Activated T-cell treated with anti-CD3 and anti-CD28 coated beads, Interleukin-2, amount 50 U/mL, for 72 hours (primary cell): ENCODE measurements around the gene RAET1E. TPM values are rescaled to one million over a fixed set of nuclear protein-coding genes. Genes with fewer than 3 reads are reported as not detected.
"Not testable (repeated sequence)": the region's sequence is repeated elsewhere in the genome, so short reads cannot be mapped to it uniquely, and the experiment has no call there.

Source experiments
- ATAC-seq, 2 donors: fragments of 150-1000 bp; cut with Tn5 transposase; replicated peaks in 1 of 2; 2 replicates each; pipeline ENCODE4 v1.10.0; 2021; ENCODE audit warnings: moderate library complexity in 2 of 2, mild to moderate bottlenecking in 1 of 2
- DNase-seq, 2 donors: peaks; one replicate each; pipeline ENCODE4 v3.0.0; 2021 to 2022; ENCODE audit warnings: mixed read lengths in 1 of 2
- H3K27ac Mint-ChIP-seq: one replicate; pipeline ENCODE4 v1.8.0; 2022; ENCODE audit warnings: mild to moderate bottlenecking, moderate library complexity, mixed read lengths
- H3K27me3 Mint-ChIP-seq: one replicate; pipeline ENCODE4 v1.8.0; 2022; ENCODE audit warnings: low read depth, mixed read lengths
- H3K36me3 Mint-ChIP-seq, 2 donors: one replicate each; pipeline ENCODE4 v1.8.0; 2022; ENCODE audit warnings: mixed read lengths in 2 of 2, mild to moderate bottlenecking in 1 of 2; ENCODE audit not compliant: insufficient read depth in 2 of 2
- H3K4me1 Mint-ChIP-seq: one replicate; pipeline ENCODE4 v1.8.0; 2022; ENCODE audit warnings: low read depth, mixed read lengths
- H3K4me3 Mint-ChIP-seq, 2 donors: one replicate each; pipeline ENCODE4 v1.8.0; 2022; ENCODE audit warnings: mild to moderate bottlenecking in 2 of 2, mixed read lengths in 2 of 2, moderate library complexity in 2 of 2
- H3K9me3 Mint-ChIP-seq, 2 donors: one replicate each; pipeline ENCODE4 v1.8.0; 2022; ENCODE audit warnings: mixed read lengths in 2 of 2
- total RNA-seq, 2 donors: library from RNA; stranded (reverse); gene quantifications; one replicate each; pipeline ENCODE4 v1.2.3, GENCODE V29; 2022

Gene RAET1E
- total RNA-seq, 2 donors from 2014 or later = not detected

DNA sequence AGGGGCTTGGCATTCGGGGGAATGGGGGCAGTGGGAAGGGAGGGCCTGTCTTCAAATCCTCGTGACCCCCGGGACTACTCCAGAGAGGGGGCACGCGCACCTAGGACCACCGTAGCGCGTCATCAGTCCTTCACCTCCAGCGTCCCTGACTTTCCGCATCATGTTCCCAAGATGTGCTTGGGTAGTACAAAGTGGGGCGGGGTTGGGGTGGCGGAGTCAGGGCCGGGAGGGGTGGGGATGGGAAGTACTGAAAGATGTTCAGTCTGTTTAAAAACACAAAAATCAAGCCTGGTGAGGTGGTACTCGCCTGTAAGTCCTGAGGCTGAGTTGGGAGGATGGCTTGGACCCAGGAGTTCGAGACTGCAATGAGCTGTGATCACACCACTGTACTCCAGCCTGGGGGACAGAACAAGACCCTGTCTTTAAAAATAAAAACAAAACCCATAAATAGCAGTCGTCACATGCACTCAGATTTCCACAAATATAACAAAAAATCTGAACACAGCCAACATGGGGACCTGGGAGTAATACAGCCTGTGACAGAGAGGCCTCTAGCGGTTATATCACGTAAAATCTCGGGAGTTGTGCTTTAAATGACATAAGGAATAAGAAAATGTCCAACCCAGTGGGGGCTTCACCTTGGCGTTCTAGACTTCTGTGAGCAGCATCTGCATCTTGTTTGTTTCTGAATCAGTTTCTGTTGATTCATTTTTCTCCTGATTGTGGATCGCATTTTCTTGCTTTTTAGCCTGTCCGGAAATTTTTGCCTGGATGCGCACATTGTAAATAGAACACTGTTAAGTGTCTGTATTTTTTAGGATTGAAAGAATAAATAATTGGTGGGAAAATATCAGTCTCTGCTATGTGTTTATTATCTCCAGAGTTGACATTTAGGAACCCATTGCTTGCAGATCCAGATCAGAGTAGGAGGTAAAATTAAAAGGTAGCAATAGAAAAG, 33.1 kb downstream of the RAET1E start:
- peak; percentile 25 for DNase-seq
- Mint-ChIP-seq H3K36me3 (no peaks in the 10 kb centered on the region), H3K4me1 (peaks cover 12% of the 10 kb centered on the region), H3K27me3 (peaks cover 35% of the 10 kb centered on the region), H3K27ac (no peak overlapping the region), H3K9me3 (no peaks in the 10 kb centered on the region), H3K4me3 (peak overlapping the region; percentile 64 to 71)
- no peak for ATAC-seq

DNA sequence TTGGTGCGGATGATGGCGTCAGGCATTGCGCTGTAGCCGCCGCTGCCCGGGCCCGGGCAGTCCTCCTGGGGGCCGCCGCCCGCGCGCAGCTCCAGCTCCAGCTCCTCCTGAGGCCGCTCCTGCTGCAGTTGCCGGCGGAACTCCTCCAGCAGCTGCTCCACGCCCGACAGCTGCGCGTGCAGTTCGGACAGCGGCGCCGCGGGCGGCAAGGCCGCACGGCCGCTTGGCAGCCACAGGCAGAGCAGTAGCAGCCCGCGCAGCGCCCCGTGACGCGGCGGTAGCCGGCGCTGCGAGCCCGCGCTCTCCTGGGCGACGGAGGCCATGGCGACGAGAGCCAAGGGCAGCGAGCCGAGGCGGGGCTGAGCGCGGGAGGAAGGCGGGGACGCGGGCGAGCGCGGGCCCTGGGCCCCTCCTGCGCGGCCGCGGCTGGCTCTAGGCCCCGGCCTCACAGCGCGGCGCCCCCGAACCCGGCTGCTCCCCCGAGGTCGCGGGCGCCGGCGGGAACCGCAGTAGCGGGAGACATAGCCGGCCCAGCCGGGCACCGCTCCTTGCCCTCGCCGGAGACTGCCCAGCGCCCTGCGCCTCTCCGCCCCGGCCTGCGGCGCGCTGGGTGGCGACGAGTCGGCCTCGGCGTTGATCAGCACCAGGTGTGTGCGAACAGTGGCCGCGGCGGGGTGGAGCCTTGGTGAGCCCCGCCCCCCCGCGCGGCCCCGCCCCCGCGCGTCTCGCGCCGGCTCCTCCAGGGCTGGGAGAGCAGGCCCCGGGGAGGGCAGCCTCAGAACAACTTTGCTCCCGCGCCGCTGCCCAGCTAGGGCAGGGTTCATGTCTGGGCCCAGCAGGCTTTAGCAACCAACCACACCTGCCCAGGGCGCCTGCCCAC, 34.0 kb downstream of the RAET1E start, which contains the start of gene LRP11:
LRP11 (minus strand) TSS at position 662 of the 880 bp plus-strand sequence; CDS start at position 323, 339 bp downstream.
- H3K4me1 Mint-ChIP-seq = peaks cover 12% of the 10 kb centered on the region
- H3K36me3 Mint-ChIP-seq = no peaks in the 10 kb centered on the region
- peak; percentile 83 to 89 for DNase-seq
- no peaks in the 10 kb centered on the region for H3K9me3 Mint-ChIP-seq
- no peak within 1 kb of the TSS for H3K27ac Mint-ChIP-seq
- H3K4me3 Mint-ChIP-seq = peak within 1 kb of the TSS; percentile 86 to 93
- ATAC-seq = peak; percentile 86 to 88
- peaks cover 28% of the 10 kb centered on the region for H3K27me3 Mint-ChIP-seq

DNA sequence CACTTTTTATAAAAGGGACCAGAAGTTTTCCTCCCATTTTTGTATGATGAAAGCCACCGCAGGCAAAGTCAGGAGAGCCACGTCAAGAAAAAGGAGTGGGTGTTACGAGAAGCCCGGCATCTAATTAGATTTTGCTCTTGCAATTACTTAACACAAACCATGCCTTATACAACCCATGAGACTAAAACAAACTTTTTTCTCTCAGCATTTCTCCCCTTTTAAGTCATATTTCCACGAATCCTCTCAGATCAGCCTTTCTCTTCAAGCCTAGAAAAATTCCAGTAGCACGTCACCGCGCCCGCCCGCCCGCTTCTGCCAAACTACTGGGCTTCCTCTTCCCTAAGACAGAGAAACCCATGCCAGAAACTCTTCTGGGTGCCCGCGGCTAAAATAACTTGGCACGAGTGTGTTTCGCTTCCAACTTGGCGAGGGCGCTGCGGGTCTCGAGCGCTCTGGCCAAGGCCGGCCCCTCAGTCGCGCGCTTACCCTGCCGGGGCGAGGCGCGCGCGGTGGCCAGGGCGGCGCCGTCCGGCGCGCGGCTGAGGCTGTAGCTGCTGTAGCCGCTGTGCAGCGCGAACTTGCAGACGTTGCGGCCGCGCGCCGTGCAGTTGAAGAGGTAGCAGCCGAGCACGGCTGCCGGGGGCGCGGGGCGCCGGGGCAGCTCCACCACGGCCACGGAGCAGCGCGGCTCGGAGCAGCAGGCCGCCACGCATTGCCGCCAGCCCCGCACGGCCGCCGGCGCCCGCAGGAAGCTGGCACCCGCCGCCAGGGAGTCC, 34.8 kb downstream of the RAET1E start:
- DNase-seq (peak; percentile 52 to 55), ATAC-seq (peak; percentile 35 to 43)
- peaks cover 12% of the 10 kb centered on the region for H3K4me1 Mint-ChIP-seq
- H3K36me3 Mint-ChIP-seq = no peaks in the 10 kb centered on the region
- H3K27me3 Mint-ChIP-seq = peaks cover 31% of the 10 kb centered on the region
- no peaks in the 10 kb centered on the region for H3K9me3 Mint-ChIP-seq
- H3K4me3 Mint-ChIP-seq = peak overlapping the region; percentile 86 to 93
- no peak overlapping the region for H3K27ac Mint-ChIP-seq

DNA sequence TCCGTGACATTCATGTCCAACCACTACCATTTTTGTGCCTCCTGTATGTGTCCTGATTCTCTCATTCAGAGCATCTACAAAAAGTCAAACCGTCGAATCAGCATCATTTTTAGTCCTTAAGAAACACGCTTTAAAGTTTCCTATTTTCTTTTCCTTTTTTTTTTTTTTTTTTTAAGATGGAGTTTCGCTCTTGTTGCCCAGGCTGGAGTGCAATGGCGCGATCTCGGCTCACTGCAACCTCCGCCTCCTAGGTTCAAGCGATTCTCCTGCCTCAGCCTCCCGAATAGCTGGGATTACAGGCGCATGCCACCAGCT, 35.5 kb downstream of the RAET1E start:
- not testable (repeated sequence) for DNase-seq, H3K36me3 Mint-ChIP-seq, H3K9me3 Mint-ChIP-seq, ATAC-seq, H3K27ac Mint-ChIP-seq
- H3K4me1 Mint-ChIP-seq = peaks cover 12% of the 10 kb centered on the region
- peaks cover 33% of the 10 kb centered on the region for H3K27me3 Mint-ChIP-seq
- peak overlapping the region; percentile 86 to 93 for H3K4me3 Mint-ChIP-seq

DNA sequence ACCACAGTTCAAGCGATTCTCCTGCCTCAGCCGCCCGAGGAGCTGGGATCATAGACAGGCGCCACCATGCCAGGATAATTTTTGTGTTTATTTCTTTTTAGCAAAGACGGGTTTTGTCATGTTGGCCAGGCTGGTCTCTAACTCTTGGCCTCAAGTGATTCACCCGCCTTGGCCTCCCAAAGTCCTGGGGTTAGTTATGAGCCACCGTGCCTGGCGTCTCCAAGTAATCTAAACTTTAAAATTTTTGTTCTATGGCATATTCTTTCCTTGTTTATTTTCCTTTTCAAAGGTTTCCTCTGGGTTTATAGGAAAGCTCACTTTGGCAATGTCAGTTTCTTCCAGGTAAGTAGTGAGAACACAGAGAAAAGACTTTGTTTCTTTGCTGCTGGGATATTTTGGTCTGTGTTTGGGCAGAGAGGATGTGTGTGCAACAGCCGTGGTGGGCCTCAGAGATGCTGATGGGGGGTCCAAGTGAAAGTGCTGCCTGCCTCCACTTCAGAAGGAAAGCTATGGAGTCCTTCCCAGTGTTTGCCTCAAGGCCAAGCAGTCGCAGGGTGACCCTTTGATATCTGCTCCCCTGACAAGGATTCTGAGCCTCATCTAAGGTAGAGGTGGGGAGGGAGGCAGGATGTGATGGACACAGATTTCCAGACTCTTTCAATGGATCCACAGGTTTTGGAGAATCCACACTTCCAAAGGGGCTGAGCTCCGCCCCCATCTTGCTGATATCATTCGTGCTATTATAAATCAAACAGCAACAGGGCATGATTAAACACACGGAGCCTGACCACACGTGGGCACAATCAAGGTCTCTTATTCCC, 36.1 kb downstream of the RAET1E start:
- Mint-ChIP-seq H3K27ac (no peak overlapping the region), H3K27me3 (peaks cover 33% of the 10 kb centered on the region), H3K9me3 (no peaks in the 10 kb centered on the region), H3K4me1 (peaks cover 12% of the 10 kb centered on the region), H3K4me3 (peak overlapping the region; percentile 41 to 86), H3K36me3 (no peaks in the 10 kb centered on the region)
- no peak for ATAC-seq
- no peak for DNase-seq

DNA sequence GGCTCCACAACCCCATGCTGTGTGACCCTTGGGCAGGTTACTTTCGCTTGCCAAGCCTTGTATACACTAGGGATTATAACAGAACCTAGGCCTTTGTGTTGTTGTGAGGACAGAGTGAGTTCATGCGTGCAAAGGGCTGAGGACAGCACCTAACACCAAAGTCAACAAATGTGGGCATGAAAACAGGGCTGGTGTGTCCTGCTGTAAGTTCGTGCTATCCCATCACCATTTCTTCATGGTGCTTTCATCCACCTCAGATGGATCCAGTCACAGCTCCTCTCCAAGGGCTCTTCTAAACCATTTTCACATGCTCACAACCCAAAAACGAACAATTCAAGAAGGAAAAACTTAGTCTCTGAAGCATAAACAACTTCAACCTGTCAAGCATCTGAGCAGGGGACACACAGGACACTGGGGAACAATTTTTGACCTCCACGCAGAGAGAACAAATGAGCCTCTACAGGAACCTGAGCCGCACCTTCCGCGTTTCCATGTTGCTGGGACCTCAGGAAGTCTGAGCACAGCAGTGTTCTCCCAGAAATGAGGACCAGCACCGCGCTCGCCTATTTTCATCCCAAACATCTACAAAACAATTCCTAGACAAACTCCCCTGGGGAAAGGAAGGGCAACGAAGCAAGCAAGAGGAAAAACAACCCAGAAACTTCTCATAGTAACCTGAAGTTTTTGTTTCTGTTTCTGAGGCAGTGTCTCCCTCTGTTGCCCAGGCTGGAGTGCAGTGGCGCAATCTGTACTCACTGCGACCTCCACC, 36.9 kb downstream of the RAET1E start:
- Mint-ChIP-seq H3K27ac (no peak overlapping the region), H3K9me3 (no peaks in the 10 kb centered on the region), H3K36me3 (no peaks in the 10 kb centered on the region), H3K27me3 (peaks cover 33% of the 10 kb centered on the region), H3K4me3 (no peak overlapping the region), H3K4me1 (peaks cover 12% of the 10 kb centered on the region)
- DNase-seq (no peak), ATAC-seq (no peak)

DNA sequence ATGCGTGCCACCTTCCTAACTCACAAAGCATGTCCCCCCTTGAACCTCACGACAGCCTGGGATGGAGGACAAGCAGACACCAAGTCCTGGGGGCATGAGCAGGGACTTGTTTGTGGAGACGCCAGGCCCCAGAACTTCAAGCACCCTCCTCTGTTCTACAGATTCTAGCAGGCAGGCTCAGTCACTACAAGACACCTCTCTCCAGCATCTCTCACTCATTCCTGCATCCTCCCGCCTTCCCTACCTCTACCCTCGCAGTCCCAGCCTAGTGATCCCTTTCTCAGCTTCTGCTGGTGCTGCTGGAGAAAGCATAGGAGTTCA, 37.4 kb downstream of the RAET1E start:
- no peak overlapping the region for H3K27ac Mint-ChIP-seq
- H3K4me1 Mint-ChIP-seq = peaks cover 12% of the 10 kb centered on the region
- H3K36me3 Mint-ChIP-seq = no peaks in the 10 kb centered on the region
- DNase-seq (no peak), ATAC-seq (no peak)
- H3K9me3 Mint-ChIP-seq = no peaks in the 10 kb centered on the region
- peaks cover 33% of the 10 kb centered on the region for H3K27me3 Mint-ChIP-seq
- H3K4me3 Mint-ChIP-seq = no peak overlapping the region

DNA sequence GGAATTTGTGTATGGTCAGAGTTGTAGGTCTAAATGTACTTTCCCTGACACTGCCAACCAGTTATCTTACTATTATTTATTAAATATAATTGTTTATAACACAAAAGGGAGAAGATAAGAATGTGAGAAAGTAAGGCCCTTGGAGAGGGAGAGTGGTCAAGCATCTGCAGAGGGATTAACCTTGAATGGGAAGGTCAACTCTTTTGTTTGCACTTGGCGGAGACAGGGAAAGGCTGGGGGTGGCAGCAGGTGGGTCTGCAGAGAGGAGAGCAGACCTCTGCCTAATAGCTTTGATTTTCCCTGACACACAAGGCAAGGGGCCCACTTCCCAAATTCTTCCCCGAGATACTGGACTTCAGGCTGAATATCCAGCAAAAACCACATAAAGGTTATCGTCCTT, 38.0 kb downstream of the RAET1E start:
- H3K4me1 Mint-ChIP-seq = peaks cover 12% of the 10 kb centered on the region
- H3K36me3 Mint-ChIP-seq = no peaks in the 10 kb centered on the region
- ATAC-seq (no peak), DNase-seq (no peak)
- no peak overlapping the region for H3K4me3 Mint-ChIP-seq
- peaks cover 33% of the 10 kb centered on the region for H3K27me3 Mint-ChIP-seq
- H3K9me3 Mint-ChIP-seq = no peaks in the 10 kb centered on the region
- no peak overlapping the region for H3K27ac Mint-ChIP-seq

DNA sequence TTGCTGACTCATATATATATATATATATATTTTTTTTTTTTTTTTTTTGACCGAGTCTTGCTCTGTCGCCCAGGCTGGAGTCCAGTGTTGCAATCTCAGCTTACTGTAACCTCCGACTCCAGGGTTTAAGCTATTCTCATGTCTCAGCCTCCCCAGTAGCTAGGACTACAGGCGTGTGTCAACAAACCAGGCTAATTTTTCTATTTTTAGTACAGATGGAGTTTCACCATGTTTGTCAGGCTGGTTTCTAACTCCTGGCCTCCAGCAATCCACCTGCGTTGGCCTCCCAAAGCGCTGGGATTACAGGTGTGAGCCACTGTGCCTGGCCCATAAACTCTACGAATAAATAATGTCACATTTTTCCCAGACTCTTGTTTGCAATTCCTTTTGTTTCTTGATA, 38.5 kb downstream of the RAET1E start:
- Mint-ChIP-seq H3K36me3 (no peaks in the 10 kb centered on the region), H3K27me3 (peaks cover 33% of the 10 kb centered on the region), H3K9me3 (no peaks in the 10 kb centered on the region), H3K27ac (no peak overlapping the region), H3K4me1 (peaks cover 12% of the 10 kb centered on the region), H3K4me3 (no peak overlapping the region)
- DNase-seq (no peak), ATAC-seq (no peak)

DNA sequence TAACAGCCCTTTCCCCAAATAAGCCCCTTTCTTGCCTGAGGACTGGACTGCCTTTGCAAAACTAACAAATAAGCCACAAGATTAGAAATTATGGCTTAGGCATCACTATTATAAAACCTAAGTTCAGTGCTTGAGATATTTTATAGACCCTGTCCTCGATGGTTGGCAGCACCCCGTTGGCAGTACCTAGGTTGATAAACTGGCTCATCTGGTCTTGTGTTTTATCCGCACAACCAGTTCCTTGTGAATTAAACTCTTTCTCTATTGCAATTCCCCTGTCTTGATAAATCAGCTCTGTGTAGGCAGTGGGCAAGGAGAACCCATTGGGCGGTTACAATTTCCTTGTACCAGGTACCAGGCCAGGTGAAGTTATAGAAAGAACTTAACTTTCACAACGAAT, 40.4 kb downstream of the RAET1E start:
- ATAC-seq (no peak), DNase-seq (no peak)
- H3K36me3 Mint-ChIP-seq = no peaks in the 10 kb centered on the region
- H3K4me3 Mint-ChIP-seq = no peak overlapping the region
- H3K9me3 Mint-ChIP-seq = no peaks in the 10 kb centered on the region
- peaks cover 10% of the 10 kb centered on the region for H3K4me1 Mint-ChIP-seq
- peaks cover 28% of the 10 kb centered on the region for H3K27me3 Mint-ChIP-seq
- H3K27ac Mint-ChIP-seq = no peak overlapping the region

DNA sequence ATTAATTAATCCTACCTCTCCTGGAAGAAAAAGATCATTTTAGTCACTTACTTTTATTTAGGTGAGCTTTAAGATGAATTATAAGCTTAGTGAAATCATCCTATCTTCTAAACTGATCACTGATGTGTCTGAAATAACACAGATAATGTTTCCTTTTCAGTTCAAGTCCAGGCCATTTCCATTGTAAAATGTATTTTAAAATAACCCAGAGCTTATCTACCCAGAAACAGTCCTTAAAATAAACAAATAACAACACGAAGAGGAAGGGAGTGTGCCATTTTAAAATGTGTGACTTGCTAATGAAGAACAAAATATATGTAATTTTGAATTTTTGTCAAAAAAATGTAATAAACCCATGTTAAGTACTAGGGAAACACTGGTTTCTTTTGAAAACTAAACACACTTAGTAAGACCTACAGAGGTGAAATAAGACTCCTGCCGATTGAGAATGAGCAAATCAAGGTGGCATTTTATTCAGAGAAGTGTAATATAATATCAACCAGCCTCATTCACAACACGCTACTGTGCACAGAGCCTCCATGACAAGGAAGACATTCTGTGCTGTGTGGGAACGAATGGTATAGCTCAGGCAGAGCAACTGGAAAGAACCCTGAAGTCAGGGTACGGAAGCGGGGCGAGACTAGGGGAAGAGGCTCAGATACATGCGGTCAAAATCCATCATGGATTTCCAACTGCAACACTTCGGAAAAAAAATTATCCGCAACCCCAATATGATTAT, 41.5 kb downstream of the RAET1E start:
- Mint-ChIP-seq H3K4me1 (peaks cover 16% of the 10 kb centered on the region), H3K36me3 (no peaks in the 10 kb centered on the region), H3K4me3 (no peak overlapping the region), H3K27ac (no peak overlapping the region), H3K27me3 (peaks cover 21% of the 10 kb centered on the region), H3K9me3 (no peaks in the 10 kb centered on the region)
- DNase-seq (no peak), ATAC-seq (no peak)
